ENCODE results near the gene USP37.
"Not testable (repeated sequence)": the region's sequence is repeated elsewhere in the genome, so short reads cannot be mapped to it uniquely, and the experiment has no call there.

The USP37 gene

GRCh38 chr2:218536804-218537494 is 31.2 kb downstream of the USP37 start:
- no peak for DNase-seq (ENCODE audit: low read depth in 1 of 2, low spot score in 1 of 2)
- in situ Hi-C loops (cut with HindIII; ENCODE audit: low pct_unique_long_range_greater_than_20kb, low sequenced_read_pairs) = no loop called here
- no peak for TF ChIP-seq JUND (IDR thresholded peaks at IDR 0.05; ENCODE audit: low read depth)

GRCh38 chr2:218529990-218530389 is 38.2 kb downstream of the USP37 start:
- TF ChIP-seq JUND (IDR thresholded peaks at IDR 0.05; ENCODE audit: low read depth) = no peak
- in situ Hi-C loops (cut with HindIII; ENCODE audit: low pct_unique_long_range_greater_than_20kb, low sequenced_read_pairs) = no loop called here
- no peak for DNase-seq (ENCODE audit: low read depth in 1 of 2, low spot score in 1 of 2)

- DNase-seq (ENCODE audit: low read depth in 1 of 2, low spot score in 1 of 2); in situ Hi-C loops (cut with HindIII; ENCODE audit: low pct_unique_long_range_greater_than_20kb, low sequenced_read_pairs): not testable (repeated sequence)
Measured at GRCh38 chr2:218528409-218528808, 39.7 kb downstream of the USP37 start.

GRCh38 chr2:218523651-218524050 is 44.5 kb downstream of the USP37 start:
- TF ChIP-seq JUND (IDR thresholded peaks at IDR 0.05; ENCODE audit: low read depth) = no peak
- DNase-seq (ENCODE audit: low read depth in 1 of 2, low spot score in 1 of 2) = no peak
- in situ Hi-C loops (cut with HindIII; ENCODE audit: low pct_unique_long_range_greater_than_20kb, low sequenced_read_pairs) = no loop called here

DNA sequence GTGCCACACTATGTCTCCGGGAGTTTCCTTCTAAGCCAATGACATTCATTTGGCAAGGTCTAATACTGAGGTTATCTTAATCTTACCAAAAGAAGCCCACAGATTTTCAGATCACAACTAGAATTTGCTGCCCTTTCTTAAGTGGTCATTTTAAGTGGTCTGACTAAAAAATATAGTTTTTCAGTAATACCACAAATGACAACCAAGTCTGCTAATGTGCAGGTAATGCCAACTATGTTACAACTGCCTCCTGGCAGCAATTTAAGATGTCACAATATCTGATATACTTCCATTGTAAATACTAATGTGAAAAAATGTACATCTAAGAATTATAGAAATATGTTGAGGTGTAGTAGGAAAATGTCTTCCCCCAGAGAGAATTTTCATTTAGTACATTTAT is 49.3 kb downstream of the USP37 start:
- no peak for DNase-seq (ENCODE audit: low read depth in 1 of 2, low spot score in 1 of 2)
- TF ChIP-seq JUND (IDR thresholded peaks at IDR 0.05; ENCODE audit: low read depth) = no peak
- in situ Hi-C loops (cut with HindIII; ENCODE audit: low pct_unique_long_range_greater_than_20kb, low sequenced_read_pairs) = no loop called here

DNA sequence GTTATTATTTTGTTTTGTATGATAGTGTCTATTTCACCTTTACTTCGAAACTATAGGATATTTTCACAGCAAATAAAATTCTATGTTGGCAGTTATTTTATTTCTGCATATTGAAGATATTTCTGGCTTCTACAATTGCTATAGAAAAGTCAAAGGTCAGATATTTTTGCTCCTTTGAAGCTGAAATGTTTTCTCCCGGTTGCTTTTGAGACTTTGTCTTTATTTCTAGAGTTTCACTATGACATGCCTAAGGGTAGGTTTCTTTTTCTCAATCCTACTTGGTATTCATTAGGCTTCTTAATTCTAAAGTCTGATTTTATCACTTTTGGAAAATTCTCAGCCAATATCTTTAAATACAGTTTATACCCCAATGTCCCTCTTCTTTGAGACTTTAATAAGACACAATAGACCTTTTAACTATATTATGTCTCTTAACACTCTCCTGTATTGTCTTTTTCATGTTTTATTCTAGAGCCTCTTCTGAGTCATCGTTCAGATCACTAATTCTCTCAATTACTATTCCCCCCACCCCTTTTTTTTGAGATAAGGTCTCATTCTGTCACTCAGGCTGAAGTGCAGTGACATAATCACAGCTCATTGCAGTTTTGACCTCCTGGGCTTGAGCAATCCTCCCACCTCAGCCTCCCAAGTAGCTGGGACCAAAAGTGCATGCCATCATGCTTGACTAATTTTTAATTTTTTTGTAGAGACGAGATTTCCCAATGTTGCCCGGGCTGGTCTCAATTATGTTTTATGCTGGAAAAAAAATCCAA is 50.5 kb downstream of the USP37 start:
- no peak for TF ChIP-seq JUND (IDR thresholded peaks at IDR 0.05; ENCODE audit: low read depth)
- no peak for DNase-seq (ENCODE audit: low read depth in 1 of 2, low spot score in 1 of 2)
- in situ Hi-C loops (cut with HindIII; ENCODE audit: low pct_unique_long_range_greater_than_20kb, low sequenced_read_pairs) = no loop called here

GRCh38 chr2:218516614-218517013 is 51.5 kb downstream of the USP37 start:
- DNase-seq (ENCODE audit: low read depth in 1 of 2, low spot score in 1 of 2) = peak in 1 of 2 experiments; percentile 33
- TF ChIP-seq JUND (IDR thresholded peaks at IDR 0.05; ENCODE audit: low read depth) = no peak
- in situ Hi-C loops (cut with HindIII; ENCODE audit: low pct_unique_long_range_greater_than_20kb, low sequenced_read_pairs) = no loop called here

DNA sequence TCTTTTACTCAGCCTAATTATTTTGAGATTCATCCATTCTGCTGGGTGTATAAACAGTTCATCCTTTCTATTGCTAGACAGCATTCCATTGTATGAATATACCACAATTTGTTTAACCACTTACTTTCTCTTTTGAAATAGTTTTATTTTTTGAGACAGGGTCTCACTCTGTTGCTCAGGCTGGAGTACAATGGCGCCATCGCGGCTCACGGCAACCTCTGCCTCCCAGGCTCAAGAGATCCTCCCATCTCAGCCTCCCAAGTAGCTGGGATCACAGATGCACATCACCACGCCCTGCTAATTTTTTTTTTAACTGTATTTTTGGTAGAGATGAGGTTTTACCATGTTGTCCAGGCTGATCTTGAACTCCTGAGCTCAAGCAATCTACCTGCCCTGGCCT is 54.5 kb downstream of the USP37 start:
- no peak for TF ChIP-seq JUND (IDR thresholded peaks at IDR 0.05; ENCODE audit: low read depth)
- in situ Hi-C loops (cut with HindIII; ENCODE audit: low pct_unique_long_range_greater_than_20kb, low sequenced_read_pairs) = no loop called here
- no peak for DNase-seq (ENCODE audit: low read depth in 1 of 2, low spot score in 1 of 2)

DNA sequence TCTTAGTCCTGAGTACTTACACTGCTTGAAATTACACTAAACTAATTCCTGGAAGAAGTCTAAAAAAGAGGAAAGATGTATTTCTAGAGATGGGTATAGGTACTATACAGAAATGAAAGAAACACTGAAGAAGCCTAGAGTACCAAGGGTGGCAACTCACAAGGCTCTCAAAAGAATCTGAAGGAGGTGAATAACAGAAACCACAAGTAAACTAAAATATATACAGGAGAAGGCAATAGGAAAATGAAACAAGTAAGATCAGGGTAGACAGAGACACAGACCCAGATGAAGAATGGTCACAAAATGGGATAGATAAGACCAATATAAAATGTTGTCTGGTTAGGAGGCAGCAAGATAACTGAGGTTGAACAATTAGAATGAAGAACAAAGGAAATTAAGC is 59.9 kb downstream of the USP37 start:
- no peak for TF ChIP-seq JUND (IDR thresholded peaks at IDR 0.05; ENCODE audit: low read depth)
- in situ Hi-C loops (cut with HindIII; ENCODE audit: low pct_unique_long_range_greater_than_20kb, low sequenced_read_pairs) = no loop called here
- no peak for DNase-seq (ENCODE audit: low read depth in 1 of 2, low spot score in 1 of 2)

- no peak for TF ChIP-seq JUND (IDR thresholded peaks at IDR 0.05; ENCODE audit: low read depth)
- in situ Hi-C loops (cut with HindIII; ENCODE audit: low pct_unique_long_range_greater_than_20kb, low sequenced_read_pairs) = no loop called here
- no peak for DNase-seq (ENCODE audit: low read depth in 1 of 2, low spot score in 1 of 2)
Measured at GRCh38 chr2:218505754-218506371, 62.3 kb downstream of the USP37 start.

- no peak for TF ChIP-seq JUND (IDR thresholded peaks at IDR 0.05; ENCODE audit: low read depth)
- DNase-seq (ENCODE audit: low read depth in 1 of 2, low spot score in 1 of 2) = peak in 1 of 2 experiments; percentile 44
- in situ Hi-C loops (cut with HindIII; ENCODE audit: low pct_unique_long_range_greater_than_20kb, low sequenced_read_pairs) = no loop called here
Measured at GRCh38 chr2:218501665-218502064, 66.5 kb downstream of the USP37 start.

- in situ Hi-C loops (cut with HindIII; ENCODE audit: low pct_unique_long_range_greater_than_20kb, low sequenced_read_pairs) = no loop called here
- DNase-seq (ENCODE audit: low read depth in 1 of 2, low spot score in 1 of 2) = no peak
- TF ChIP-seq JUND (IDR thresholded peaks at IDR 0.05; ENCODE audit: low read depth) = no peak
Measured at GRCh38 chr2:218500501-218501060, 67.6 kb downstream of the USP37 start.
